ENCODE data around the gene OXNAD1.

The OXNAD1 gene

GRCh38 chr3:16224325-16224724 lies 40.7 kb upstream of the OXNAD1 start:
- no peak overlapping the region for H3K27ac ChIP-seq
- H3K9me3 ChIP-seq, result no peaks in the 10 kb centered on the region
- no peaks in the 10 kb centered on the region for H3K36me3 ChIP-seq
- no peaks in the 10 kb centered on the region for H3K4me1 ChIP-seq (ENCODE audit: control insufficient read depth in 1 of 2, insufficient read depth in 1 of 2, low read depth in 1 of 2, low read length in 1 of 2)
- no peak overlapping the region for H3K4me3 ChIP-seq (ENCODE audit: low read depth in 1 of 2, low read length in 1 of 2)
- TF ChIP-seq CTCF (IDR thresholded peaks at IDR 0.05), result no peak
- H3K27me3 ChIP-seq, result no peaks in the 10 kb centered on the region

GRCh38 chr3:16227566-16227965 lies 37.4 kb upstream of the OXNAD1 start:
- TF ChIP-seq CTCF (IDR thresholded peaks at IDR 0.05), result no peak
- Histone ChIP-seq H3K9me3 (no peaks in the 10 kb centered on the region), H3K4me3 (ENCODE audit: low read depth in 1 of 2, low read length in 1 of 2) (no peak overlapping the region), H3K27ac (no peak overlapping the region), H3K27me3 (no peaks in the 10 kb centered on the region), H3K4me1 (ENCODE audit: control insufficient read depth in 1 of 2, insufficient read depth in 1 of 2, low read depth in 1 of 2, low read length in 1 of 2) (no peaks in the 10 kb centered on the region), H3K36me3 (no peaks in the 10 kb centered on the region)

GRCh38 chr3:16229681-16230080 lies 35.3 kb upstream of the OXNAD1 start:
- no peak for TF ChIP-seq CTCF (IDR thresholded peaks at IDR 0.05)
- no peak overlapping the region for H3K27ac ChIP-seq

GRCh38 chr3:16231983-16232382 lies 33.0 kb upstream of the OXNAD1 start:
- peaks cover 4 to 10% of the 10 kb centered on the region in 2 experiments for H3K4me1 ChIP-seq (ENCODE audit: control insufficient read depth in 1 of 2, insufficient read depth in 1 of 2, low read depth in 1 of 2, low read length in 1 of 2)
- no peaks in the 10 kb centered on the region for H3K36me3 ChIP-seq
- H3K27me3 ChIP-seq, result no peaks in the 10 kb centered on the region
- no peaks in the 10 kb centered on the region for H3K9me3 ChIP-seq
- no peak overlapping the region for H3K27ac ChIP-seq
- TF ChIP-seq CTCF (IDR thresholded peaks at IDR 0.05), result no peak
- no peak overlapping the region for H3K4me3 ChIP-seq (ENCODE audit: low read depth in 1 of 2, low read length in 1 of 2)

More at GRCh38 chr3:16229681-16230080, 35.3 kb upstream of the OXNAD1 start:
- Histone ChIP-seq H3K9me3 (no peaks in the 10 kb centered on the region), H3K36me3 (no peaks in the 10 kb centered on the region), H3K4me1 (ENCODE audit: control insufficient read depth in 1 of 2, insufficient read depth in 1 of 2, low read depth in 1 of 2, low read length in 1 of 2) (no peaks in the 10 kb centered on the region), H3K4me3 (ENCODE audit: low read depth in 1 of 2, low read length in 1 of 2) (no peak overlapping the region), H3K27me3 (no peaks in the 10 kb centered on the region)

GRCh38 chr3:16233806-16234205 lies 31.2 kb upstream of the OXNAD1 start:
- no peak for TF ChIP-seq CTCF (IDR thresholded peaks at IDR 0.05)
- Histone ChIP-seq H3K4me3 (ENCODE audit: low read depth in 1 of 2, low read length in 1 of 2) (no peak overlapping the region), H3K4me1 (ENCODE audit: control insufficient read depth in 1 of 2, insufficient read depth in 1 of 2, low read depth in 1 of 2, low read length in 1 of 2) (peaks cover 4 to 10% of the 10 kb centered on the region in 2 experiments), H3K27me3 (no peaks in the 10 kb centered on the region), H3K9me3 (no peaks in the 10 kb centered on the region), H3K27ac (no peak overlapping the region), H3K36me3 (no peaks in the 10 kb centered on the region)

DNA sequence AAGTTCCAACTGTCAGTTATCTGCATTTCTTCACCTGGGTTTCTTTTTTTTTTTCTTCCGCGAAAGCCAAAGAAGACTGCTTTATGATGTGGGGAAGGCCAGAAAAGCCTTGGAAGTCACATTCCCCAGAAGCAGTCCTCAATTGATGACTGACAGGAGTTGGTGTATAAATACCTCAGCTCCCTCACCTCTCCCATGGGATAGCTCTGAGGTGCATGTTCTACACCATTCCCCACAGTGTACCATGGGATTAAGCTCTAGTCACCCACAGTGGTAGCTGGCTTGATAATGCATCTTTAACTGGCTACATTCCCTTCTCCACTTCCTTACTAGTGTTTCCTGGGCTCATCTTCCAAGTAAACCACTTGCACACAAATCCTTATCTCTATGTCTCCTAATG lies 30.7 kb upstream of the OXNAD1 start:
- Histone ChIP-seq H3K4me1 (ENCODE audit: control insufficient read depth in 1 of 2, insufficient read depth in 1 of 2, low read depth in 1 of 2, low read length in 1 of 2) (peaks cover 4 to 14% of the 10 kb centered on the region in 2 experiments), H3K27me3 (no peaks in the 10 kb centered on the region), H3K27ac (no peak overlapping the region), H3K36me3 (no peaks in the 10 kb centered on the region), H3K4me3 (ENCODE audit: low read depth in 1 of 2, low read length in 1 of 2) (no peak overlapping the region), H3K9me3 (no peaks in the 10 kb centered on the region)
- TF ChIP-seq CTCF (IDR thresholded peaks at IDR 0.05), result no peak
